HepG2 (cell line): Measurements from ENCODE around the gene STK24. TPM values are rescaled to one million over a fixed set of nuclear protein-coding genes. Genes with fewer than 3 reads are reported as not detected.

Experiments
- CC2D1A ChIP-seq: sonication (generic); formaldehyde crosslinking; IDR thresholded peaks from 2 replicates; pipeline ENCODE4 v1.8.1; 2023; ENCODE audit warnings: mild to moderate bottlenecking, missing genetic modification reagents
- ESRRA ChIP-seq: sonication (generic); formaldehyde crosslinking; IDR thresholded peaks from 2 replicates; pipeline ENCODE4 v1.5.1; 2020; ENCODE audit warnings: mild to moderate bottlenecking, low read depth, missing genetic modification reagents
- FOSL2 ChIP-seq: sonication (generic); formaldehyde crosslinking; IDR thresholded peaks from 2 replicates; pipeline ENCODE4 v1.4.0; 2020; ENCODE audit warnings: missing genetic modification reagents
- FOXJ3 ChIP-seq: sonication (generic); formaldehyde crosslinking; IDR thresholded peaks from 2 replicates; pipeline ENCODE4 v1.4.0; 2020; ENCODE audit warnings: missing genetic modification reagents, mild to moderate bottlenecking, borderline replicate concordance
- HNRNPL ChIP-seq: fragments of 200-400 bp; formaldehyde crosslinking; IDR thresholded peaks from 2 replicates; pipeline ENCODE4 v1.6.1; 2017; ENCODE audit warnings: mild to moderate bottlenecking, low read depth, low read length
- KMT2A ChIP-seq: sonication (generic); formaldehyde crosslinking; IDR thresholded peaks from 2 replicates; pipeline ENCODE4 v1.4.0; 2020; ENCODE audit warnings: missing genetic modification reagents
- NFYB ChIP-seq: sonication (generic); formaldehyde crosslinking; IDR thresholded peaks from 2 replicates; pipeline ENCODE4 v1.4.0; 2020; ENCODE audit warnings: missing genetic modification reagents
- SP140L ChIP-seq: sonication (generic); formaldehyde crosslinking; IDR thresholded peaks from 2 replicates; pipeline ENCODE4 v1.4.0; 2020; ENCODE audit warnings: missing genetic modification reagents, borderline replicate concordance
- SRF ChIP-seq: IDR thresholded peaks from 2 replicates; pipeline ENCODE4 v1.6.1; 2011; ENCODE audit warnings: mild to moderate bottlenecking, low read depth, low read length, moderate library complexity
- TAF15 ChIP-seq: fragments of 200-400 bp; formaldehyde crosslinking; IDR thresholded peaks from one replicate; pipeline ENCODE4 v1.6.1; 2018; ENCODE audit warnings: mild to moderate bottlenecking, low read depth, low read length; ENCODE audit not compliant: poor library complexity, severe bottlenecking
- TBX2 ChIP-seq: sonication (generic); formaldehyde crosslinking; IDR thresholded peaks from 2 replicates; pipeline ENCODE4 v1.5.0; 2020; ENCODE audit warnings: missing genetic modification reagents, mild to moderate bottlenecking, borderline replicate concordance
- ZFY ChIP-seq: sonication (generic); formaldehyde crosslinking; IDR thresholded peaks from 2 replicates; pipeline ENCODE4 v1.4.0; 2020; ENCODE audit warnings: missing genetic modification reagents
- ZNF274 ChIP-seq: sonication (generic); formaldehyde crosslinking; IDR thresholded peaks from 2 replicates; pipeline ENCODE4 v1.5.1; 2020; ENCODE audit warnings: mild to moderate bottlenecking, missing genetic modification reagents
- ZNF749 ChIP-seq: sonication (generic); formaldehyde crosslinking; IDR thresholded peaks from 2 replicates; pipeline ENCODE4 v1.8.0; 2022; ENCODE audit warnings: mild to moderate bottlenecking, missing genetic modification reagents, moderate library complexity, borderline replicate concordance
- polyA plus RNA-seq, 8 experiments: library from polyadenylated mRNA; depleted of rRNA in 3 of 8; stranded (reverse) in 7 of 8; unstranded in 1 of 8; fragments of >200 nt; fragmentation: Illumina TruSeq in 4 of 8; extraction: Trizol in 4 of 8; gene quantifications; 2 replicates each; pipeline versions ENCODE4 v1.2.1 to v1.2.3, GENCODE V29; 2011 to 2016; ENCODE audit warnings: low read depth in 4 of 8, missing spikeins in 1 of 8, mixed read lengths in 1 of 8; ENCODE audit not compliant: insufficient read depth in 1 of 8
- total RNA-seq, 5 experiments: library from RNA; depleted of rRNA; stranded (reverse); fragments of >200 nt; fragmentation: Illumina TruSeq; extraction: Trizol; gene quantifications; 2 replicates each; pipeline ENCODE4 v1.2.3, GENCODE V29; 2016; ENCODE audit warnings: low read depth in 1 of 5
- TF ChIP-seq, protein P1 (sequence below): sonication (generic); formaldehyde crosslinking; IDR thresholded peaks from 2 replicates; pipeline ENCODE4 v1.5.1; 2020; ENCODE audit warnings: missing genetic modification reagents, mild to moderate bottlenecking, borderline replicate concordance
- TF ChIP-seq, protein P2 (sequence below): sonication (generic); formaldehyde crosslinking; IDR thresholded peaks from 2 replicates; pipeline ENCODE4 v1.5.0; 2020; ENCODE audit warnings: mild to moderate bottlenecking, low read depth, missing genetic modification reagents, borderline replicate concordance
- TF ChIP-seq, protein P3 (sequence below): sonication (generic); formaldehyde crosslinking; IDR thresholded peaks from 2 replicates; pipeline ENCODE4 v1.4.0; 2020; ENCODE audit warnings: missing genetic modification reagents
- TF ChIP-seq, protein P4 (sequence below): sonication (generic); formaldehyde crosslinking; IDR thresholded peaks from 2 replicates; pipeline ENCODE4 v1.4.0; 2020; ENCODE audit warnings: missing genetic modification reagents
- TF ChIP-seq, protein P5 (sequence below): sonication (generic); formaldehyde crosslinking; IDR thresholded peaks from 2 replicates; pipeline ENCODE4 v1.4.0; 2020; ENCODE audit warnings: missing genetic modification reagents
- TF ChIP-seq, protein P6 (sequence below): sonication (generic); formaldehyde crosslinking; IDR thresholded peaks from 2 replicates; pipeline ENCODE4 v1.4.0; 2020; ENCODE audit warnings: missing genetic modification reagents, borderline replicate concordance

Gene STK24
- total and polyA plus RNA-seq, 2 of the 13 experiments (the other 11 are each of a cell fraction or from before 2014, with no cell fraction given) = 51.3 to 73.0 TPM

DNA sequence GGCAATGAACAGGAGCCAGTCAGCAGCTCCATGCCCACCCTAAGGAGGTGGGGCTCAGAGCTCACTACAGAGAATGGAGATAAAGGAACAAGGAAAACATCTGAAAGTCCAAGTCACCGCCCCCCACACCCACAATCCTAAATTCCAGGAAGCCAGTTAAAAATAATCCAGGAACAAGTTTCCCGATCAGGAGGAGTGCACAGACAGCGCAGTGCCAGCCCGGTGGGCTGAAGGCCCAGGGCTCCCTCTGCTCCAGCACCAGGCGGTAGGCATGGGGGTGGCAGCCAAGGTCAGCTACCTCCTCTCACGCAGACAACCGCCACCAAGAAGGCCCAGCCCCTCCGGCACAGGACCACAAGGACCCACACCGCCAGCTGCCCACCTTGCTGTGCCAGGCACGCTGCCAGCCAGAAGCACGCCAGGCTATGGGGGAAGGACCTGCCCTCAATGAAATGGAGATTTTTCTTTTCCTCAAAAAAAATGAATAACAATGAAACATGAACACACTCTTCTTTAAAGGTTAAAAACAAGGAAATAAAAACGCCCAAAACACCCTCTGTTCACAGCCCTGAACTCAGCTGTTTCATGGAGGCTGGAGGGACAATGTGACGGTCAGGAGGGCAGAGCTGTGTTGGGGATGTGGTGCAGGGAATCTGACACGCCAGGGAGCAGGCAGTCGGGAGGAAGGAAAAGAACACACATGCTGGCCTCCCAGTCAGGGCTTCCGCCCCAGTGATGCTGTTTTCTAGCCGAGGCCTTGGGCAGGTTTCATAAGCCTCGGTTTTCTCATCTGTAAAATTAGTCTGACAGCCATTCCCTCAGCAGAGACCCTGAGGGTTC is 11.0 kb downstream of the STK24 start (continued):
- TF ChIP-seq CC2D1A (CRISPR knock-in tag) = no peak
- no peak for TF ChIP-seq FOXJ3 (CRISPR knock-in tag)
- TF ChIP-seq, protein P1, sequence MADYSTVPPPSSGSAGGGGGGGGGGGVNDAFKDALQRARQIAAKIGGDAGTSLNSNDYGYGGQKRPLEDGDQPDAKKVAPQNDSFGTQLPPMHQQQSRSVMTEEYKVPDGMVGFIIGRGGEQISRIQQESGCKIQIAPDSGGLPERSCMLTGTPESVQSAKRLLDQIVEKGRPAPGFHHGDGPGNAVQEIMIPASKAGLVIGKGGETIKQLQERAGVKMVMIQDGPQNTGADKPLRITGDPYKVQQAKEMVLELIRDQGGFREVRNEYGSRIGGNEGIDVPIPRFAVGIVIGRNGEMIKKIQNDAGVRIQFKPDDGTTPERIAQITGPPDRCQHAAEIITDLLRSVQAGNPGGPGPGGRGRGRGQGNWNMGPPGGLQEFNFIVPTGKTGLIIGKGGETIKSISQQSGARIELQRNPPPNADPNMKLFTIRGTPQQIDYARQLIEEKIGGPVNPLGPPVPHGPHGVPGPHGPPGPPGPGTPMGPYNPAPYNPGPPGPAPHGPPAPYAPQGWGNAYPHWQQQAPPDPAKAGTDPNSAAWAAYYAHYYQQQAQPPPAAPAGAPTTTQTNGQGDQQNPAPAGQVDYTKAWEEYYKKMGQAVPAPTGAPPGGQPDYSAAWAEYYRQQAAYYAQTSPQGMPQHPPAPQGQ (CRISPR knock-in tag) = no peak
- TF ChIP-seq TAF15 = no peak
- no peak for TF ChIP-seq ESRRA (CRISPR knock-in tag)
- TF ChIP-seq SP140L (CRISPR knock-in tag) = no peak
- no peak for TF ChIP-seq FOSL2 (CRISPR knock-in tag)
- TF ChIP-seq, protein P2, sequence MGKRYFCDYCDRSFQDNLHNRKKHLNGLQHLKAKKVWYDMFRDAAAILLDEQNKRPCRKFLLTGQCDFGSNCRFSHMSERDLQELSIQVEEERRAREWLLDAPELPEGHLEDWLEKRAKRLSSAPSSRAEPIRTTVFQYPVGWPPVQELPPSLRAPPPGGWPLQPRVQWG (CRISPR knock-in tag) = no peak
- TF ChIP-seq, protein P3, sequence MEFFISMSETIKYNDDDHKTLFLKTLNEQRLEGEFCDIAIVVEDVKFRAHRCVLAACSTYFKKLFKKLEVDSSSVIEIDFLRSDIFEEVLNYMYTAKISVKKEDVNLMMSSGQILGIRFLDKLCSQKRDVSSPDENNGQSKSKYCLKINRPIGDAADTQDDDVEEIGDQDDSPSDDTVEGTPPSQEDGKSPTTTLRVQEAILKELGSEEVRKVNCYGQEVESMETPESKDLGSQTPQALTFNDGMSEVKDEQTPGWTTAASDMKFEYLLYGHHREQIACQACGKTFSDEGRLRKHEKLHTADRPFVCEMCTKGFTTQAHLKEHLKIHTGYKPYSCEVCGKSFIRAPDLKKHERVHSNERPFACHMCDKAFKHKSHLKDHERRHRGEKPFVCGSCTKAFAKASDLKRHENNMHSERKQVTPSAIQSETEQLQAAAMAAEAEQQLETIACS = no peak
- TF ChIP-seq ZNF274 = 0 out of 2 replicates have a peak, but pooled peaks have one; percentile 41
- TF ChIP-seq HNRNPL = peak; percentile 91
- TF ChIP-seq, protein P4, sequence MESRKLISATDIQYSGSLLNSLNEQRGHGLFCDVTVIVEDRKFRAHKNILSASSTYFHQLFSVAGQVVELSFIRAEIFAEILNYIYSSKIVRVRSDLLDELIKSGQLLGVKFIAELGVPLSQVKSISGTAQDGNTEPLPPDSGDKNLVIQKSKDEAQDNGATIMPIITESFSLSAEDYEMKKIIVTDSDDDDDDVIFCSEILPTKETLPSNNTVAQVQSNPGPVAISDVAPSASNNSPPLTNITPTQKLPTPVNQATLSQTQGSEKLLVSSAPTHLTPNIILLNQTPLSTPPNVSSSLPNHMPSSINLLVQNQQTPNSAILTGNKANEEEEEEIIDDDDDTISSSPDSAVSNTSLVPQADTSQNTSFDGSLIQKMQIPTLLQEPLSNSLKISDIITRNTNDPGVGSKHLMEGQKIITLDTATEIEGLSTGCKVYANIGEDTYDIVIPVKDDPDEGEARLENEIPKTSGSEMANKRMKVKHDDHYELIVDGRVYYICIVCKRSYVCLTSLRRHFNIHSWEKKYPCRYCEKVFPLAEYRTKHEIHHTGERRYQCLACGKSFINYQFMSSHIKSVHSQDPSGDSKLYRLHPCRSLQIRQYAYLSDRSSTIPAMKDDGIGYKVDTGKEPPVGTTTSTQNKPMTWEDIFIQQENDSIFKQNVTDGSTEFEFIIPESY (CRISPR knock-in tag) = peak; percentile 85
- TF ChIP-seq, protein P5, sequence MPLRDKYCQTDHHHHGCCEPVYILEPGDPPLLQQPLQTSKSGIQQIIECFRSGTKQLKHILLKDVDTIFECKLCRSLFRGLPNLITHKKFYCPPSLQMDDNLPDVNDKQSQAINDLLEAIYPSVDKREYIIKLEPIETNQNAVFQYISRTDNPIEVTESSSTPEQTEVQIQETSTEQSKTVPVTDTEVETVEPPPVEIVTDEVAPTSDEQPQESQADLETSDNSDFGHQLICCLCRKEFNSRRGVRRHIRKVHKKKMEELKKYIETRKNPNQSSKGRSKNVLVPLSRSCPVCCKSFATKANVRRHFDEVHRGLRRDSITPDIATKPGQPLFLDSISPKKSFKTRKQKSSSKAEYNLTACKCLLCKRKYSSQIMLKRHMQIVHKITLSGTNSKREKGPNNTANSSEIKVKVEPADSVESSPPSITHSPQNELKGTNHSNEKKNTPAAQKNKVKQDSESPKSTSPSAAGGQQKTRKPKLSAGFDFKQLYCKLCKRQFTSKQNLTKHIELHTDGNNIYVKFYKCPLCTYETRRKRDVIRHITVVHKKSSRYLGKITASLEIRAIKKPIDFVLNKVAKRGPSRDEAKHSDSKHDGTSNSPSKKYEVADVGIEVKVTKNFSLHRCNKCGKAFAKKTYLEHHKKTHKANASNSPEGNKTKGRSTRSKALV = no peak
- TF ChIP-seq TBX2 = 0 out of 2 replicates have a peak, but pooled peaks have one; percentile 25
- TF ChIP-seq, protein P6, sequence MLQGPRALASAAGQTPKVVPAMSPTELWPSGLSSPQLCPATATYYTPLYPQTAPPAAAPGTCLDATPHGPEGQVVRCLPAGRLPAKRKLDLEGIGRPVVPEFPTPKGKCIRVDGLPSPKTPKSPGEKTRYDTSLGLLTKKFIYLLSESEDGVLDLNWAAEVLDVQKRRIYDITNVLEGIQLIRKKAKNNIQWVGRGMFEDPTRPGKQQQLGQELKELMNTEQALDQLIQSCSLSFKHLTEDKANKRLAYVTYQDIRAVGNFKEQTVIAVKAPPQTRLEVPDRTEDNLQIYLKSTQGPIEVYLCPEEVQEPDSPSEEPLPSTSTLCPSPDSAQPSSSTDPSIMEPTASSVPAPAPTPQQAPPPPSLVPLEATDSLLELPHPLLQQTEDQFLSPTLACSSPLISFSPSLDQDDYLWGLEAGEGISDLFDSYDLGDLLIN (CRISPR knock-in tag) = no peak
- no peak for TF ChIP-seq ZFY (CRISPR knock-in tag)
- no peak for TF ChIP-seq ZNF749 (CRISPR knock-in tag)
- TF ChIP-seq NFYB (CRISPR knock-in tag) = no peak
- TF ChIP-seq SRF = no peak
- no peak for TF ChIP-seq KMT2A
- TF ChIP-seq, all 625 proteins: peak for 7
